Measurements from ENCODE around the gene PALD1.

PALD1 gene

DNA sequence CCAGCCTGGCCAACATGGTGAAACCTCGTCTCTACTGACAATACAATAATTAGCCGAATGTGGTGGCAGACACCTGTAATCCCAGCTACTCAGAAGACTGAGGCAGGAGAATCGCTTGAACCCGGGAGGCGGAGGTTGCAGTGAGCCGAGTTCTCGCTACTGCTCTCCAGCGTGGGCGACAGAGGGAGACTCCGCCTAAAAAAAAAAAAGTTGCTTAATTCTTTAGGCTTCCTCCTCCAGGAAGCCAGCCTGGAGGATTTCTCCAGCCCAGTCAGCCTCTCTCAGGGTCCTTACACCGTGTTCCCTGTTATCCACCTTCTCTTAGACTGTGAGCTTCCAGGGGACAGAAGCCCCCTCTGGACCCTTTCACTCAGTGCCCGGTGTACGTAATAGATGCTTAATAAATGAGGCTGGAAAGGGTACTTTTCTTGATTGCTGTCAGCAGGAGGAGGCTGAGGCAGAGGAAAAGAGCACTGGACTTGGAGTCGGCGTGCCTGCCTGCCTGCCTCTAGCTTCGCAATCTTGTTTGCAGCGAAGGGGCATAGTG, 20.7 kb upstream of the PALD1 start:
- no peak for DNase-seq (ENCODE audit: low read depth, low spot score)

DNA sequence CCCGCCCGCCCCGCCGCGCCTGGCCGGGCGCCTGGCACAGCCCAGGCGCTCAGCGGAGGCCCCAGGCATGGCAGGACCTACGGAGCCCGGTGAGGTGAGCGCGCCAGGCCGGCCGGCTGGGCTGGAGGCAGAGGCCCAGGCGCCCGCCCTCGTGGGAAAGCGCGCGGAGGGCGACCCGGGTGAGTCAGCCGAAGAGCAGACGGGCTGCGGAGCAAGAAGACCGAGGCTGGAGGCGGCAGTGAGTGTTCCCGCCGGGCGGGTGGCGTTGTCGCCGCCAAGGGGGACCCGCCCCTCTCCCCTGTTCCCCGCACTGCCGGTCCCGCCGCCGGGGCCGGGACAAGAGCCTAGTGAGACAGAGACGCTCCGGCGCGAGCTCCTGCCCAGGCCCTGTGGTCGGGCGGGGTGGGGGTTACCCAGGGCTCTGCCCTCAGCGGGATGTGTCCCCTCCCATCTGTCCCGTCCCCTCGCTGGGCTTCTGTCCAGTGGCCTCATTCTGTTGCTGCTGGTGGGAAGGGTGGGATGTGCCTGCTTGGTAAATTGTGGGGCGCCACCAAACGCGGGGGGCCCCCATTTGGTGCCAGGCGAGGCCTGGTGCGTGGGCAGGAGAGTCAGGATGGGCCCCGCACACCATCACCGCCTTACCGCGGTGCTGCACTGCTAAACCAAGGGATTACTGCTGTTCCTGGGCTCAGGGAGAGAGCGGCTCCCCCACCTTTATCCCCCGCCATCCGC, 20.1 kb upstream of the PALD1 start:
- no peak for DNase-seq (ENCODE audit: low read depth, low spot score)

DNA sequence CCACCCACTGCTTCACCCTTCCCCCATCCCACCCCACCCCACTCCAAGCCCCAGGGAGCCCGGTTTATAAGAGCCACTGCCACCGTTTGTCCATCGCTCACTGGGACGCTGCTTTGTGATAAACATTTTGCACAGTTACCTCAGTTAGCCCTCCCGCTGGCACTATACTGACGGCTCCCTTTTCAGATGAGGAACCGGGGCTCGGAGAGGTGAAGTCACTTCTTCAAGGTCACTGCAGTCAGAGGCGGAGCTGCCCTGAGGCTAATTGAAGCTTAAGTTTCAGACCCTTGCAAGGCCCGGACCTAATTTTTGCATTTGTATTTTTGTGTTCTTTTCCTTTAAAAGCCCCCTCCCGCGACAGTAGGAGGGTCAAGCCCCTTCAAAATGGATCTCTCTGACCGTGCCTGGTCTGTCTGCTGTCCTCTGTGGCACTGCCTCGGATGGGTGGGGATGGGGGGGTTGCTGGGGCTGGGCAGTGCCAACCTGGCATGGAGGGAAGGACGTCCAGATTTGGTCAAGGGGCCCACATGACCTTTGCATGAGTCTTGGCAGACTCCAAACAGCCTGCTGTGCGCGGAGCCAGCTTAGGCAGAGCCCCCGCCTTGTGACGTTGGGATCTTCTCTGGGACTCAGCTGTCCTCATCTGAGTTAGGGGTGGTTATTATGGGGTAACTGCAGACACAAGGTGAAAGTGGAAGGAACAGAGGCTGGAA, 19.4 kb upstream of the PALD1 start:
- DNase-seq (ENCODE audit: low read depth, low spot score), result no peak

DNA sequence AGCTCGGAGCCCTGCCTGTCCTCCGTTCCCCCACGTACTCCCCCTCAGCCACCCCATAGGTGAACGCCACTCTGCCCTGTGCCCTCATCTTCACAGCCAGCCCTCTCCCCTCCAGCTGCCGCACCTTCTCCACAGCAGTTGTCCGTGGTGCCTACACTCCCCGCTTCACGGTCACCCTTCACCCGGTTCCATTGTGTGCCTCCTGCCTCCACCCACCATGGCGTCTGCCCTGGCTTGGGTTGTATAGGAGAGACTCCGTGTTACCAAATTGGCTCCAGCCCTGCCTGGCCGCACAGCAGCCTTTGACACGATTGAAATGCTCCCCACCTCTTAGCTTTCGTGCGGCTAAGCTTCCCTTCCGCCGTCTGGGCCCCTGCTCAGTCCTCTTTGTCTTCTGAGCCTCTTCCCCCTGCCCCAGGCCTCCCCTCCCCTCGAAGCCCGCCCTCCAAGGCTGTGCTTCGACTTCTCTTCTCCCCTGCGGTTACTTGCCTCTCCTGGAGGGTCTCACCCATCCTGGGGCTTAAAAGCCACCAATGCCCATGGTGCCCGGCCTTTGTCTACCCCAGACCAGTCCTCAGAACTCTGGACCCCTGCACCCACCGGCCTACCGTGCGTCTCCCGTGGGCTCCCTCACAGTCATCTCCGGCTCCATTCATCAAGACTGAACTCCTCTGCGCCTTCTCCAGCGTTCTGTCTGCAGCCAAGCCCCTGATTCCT, 18.6 kb upstream of the PALD1 start:
- no peak for DNase-seq (ENCODE audit: low read depth, low spot score)

DNA sequence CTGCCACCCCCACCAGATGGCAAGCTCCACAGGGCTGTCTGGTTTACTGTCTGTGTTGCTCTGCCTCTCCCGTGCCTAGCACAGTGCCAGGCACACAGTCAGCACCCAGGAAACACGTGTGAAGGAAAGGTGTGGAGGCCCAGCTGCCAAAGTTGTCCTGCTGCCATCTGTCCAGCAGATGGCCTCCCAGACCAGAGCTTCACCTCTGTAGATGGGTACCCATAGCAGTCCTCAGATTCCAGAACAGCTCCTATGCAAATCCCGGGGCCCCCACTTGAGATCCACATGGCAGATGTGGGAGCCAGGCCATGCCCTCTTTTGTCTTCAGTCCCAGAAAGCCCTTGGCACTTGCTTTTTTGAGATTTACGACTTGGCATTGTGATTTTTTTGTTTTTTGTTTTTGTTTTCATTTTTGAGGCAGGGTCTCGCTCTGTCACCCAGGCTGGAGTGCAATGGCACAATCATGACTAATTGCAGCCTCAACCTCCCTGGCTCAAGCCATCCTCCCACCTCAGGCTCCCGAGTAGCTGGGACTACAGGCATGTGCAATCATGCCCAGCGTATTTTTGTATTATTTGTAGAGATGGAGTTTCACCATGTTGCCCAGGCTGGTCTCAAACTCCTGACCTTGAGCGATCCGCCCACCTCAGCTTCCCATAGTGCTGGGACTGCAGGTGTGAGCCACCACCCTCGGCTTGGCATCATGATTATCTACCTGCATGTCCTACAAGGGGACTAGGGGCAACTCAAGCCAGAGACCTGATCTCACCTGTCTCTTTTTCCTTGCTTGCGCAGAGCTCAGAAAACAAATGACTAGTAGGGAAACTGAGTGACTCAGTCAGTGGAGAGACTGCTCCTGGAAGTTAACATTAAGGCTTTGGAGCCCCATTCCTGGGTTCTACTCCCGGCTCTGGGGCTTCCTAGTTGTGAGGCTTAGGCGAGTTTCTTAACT, 16.9 kb upstream of the PALD1 start:
- DNase-seq (ENCODE audit: low read depth, low spot score), result no peak

DNA sequence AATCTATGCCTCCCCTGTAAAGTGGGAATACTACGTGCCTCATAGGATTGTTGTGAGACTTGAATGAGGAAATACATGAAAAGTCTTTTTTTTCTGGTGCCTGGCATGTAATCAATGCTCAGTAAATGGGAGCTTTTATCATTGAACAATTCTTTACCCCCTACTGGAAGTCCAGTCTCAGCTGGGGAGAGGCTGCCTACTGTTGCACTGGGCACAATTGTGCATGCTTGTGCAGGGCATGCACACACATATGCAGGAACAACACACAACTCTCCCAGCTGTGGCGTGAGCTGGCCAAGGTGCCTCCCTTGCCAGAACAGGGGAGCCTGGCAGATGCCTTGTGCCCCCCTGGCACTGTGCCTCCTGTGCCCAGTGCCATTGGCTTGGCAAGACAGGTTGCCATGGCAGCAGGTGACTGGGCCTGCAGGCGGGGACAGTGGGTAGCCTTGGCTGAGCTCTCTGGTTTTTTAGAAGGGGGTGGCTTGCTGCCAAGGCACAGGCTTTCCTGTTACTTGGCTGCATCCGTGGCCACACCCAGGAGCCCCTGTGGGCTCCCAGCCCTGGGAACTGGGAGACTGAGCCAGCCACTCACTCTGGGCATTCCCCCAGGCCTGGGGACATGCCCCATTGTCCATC, 16.1 kb upstream of the PALD1 start:
- no peak for DNase-seq (ENCODE audit: low read depth, low spot score)

DNA sequence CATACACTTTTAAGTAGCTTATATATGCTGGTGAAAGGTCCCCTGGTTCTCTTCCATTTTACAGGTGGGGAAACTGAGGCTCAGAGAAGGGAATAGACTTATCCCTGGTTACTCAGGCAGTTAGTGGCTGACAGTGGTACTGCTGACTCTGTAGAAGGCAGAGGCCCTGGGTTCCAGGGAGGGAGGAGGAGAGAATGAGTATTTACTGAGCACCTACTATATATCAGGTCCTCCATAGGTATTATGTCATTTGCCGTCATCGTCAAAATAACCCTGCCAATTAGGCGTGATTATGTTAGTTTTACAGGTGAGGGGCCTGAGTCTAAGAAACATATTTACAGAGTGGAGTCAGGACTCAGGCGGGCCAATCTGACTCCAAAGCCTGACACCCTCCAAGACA, 13.3 kb upstream of the PALD1 start:
- DNase-seq (ENCODE audit: low read depth, low spot score), result no peak

DNA sequence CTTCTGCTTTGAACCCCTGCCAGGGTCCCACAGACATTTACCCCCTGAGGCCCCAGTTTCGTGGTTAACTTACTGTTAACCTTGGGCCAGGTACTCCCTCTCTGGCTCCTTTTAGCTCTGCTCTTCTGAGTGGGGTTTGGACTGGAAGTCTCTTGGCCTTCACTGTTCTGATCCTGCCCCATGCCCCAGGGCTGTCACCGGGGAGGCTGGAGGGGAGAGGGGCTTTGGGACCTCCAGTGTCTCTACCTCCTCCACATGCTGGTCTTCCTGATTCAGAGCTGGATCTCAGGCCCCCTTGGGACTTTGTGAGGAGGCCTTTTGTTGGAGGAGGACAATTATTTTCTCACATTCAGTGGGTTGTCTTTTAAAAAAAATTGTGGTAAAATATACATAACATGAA, 12.7 kb upstream of the PALD1 start:
- DNase-seq (ENCODE audit: low read depth, low spot score), result no peak

DNA sequence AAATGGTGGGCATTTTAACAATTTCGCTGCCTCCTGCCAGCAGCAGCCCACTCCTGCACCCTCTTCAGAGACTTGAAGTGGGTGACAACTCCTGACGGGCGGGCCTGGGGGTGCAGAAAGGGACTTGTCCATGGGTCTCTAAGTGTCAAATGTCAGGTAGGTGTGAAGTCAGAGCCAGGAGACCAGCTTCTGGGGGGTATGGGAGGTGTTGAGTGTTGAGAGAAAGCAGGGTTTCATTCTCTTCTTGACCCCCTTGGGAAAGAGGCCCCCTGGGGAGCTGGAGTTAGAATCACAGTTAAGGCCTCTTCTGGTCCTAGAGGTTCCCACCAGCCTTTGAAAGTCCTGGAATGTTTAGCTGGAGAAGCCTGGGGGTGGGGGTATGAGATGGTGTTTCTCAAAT, 11.6 kb upstream of the PALD1 start:
- DNase-seq (ENCODE audit: low read depth, low spot score), result no peak

DNA sequence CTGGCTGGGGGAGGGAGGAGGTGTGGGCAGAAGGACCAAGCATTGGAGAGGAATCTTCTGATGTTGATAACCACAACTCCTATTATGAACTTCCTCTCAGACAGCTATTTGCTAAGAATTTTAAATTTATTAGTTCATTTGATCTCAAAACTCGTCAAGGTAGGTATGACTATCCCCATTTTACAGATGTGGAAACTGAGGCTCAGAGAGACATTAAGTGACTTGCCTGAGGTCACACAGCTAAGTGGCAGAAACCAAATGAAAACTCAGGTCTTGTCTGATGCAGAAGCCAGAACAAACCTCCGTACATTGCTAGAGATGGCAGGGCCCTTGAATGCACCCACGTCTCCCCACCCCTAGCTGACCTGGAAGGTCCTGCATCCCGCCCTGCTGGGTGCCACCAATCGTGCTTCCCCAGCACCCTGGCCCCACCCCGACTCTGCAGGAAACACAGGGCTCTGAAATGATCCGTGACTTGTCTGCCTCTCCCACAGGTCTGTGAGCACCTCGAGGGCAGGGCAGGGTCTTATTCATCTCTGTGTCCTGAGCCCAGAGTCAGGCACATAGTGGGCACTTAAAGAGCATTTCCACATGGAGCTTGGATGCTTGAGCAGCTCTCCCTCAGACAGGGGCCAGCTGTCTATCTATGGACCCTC, 5.6 kb upstream of the PALD1 start:
- DNase-seq (ENCODE audit: low read depth, low spot score), result no peak

DNA sequence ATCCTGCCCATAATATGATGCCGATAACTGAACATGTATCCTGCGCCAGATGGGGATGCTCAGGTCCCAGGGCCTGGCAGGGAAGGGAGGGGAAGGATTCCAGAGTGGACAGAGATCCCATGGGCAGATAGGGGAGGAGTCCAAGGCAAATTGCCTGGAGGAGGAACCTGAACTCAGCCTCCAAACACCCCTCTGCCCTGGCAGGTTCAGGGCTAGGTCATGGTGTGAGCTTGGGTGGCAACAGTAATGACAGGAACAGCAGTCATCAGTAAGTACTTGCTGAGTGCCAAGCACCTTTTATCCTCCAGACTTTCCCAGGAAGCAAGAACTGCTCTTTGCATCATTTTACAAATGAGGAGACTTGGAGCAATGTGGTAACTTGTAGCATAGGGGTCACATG, 3.8 kb upstream of the PALD1 start:
- no peak for DNase-seq (ENCODE audit: low read depth, low spot score)

DNA sequence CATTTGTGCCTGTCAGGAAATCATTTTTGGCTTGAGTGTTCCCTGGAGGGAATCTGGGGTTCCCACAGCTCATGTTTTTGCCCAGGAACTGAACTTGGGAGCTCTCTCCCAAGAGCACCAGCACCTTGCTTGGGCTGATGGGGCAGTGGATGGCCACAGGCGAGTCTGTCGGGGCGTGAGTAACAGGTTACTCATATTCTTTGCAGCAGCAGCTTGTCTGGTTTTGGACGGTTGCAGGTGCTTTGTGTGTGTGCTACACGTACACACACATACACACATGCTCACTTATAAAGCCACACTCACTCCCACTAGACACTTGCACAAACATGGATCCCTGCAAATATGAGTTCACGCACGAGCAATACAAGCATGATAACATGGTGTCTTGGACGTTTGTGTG, 2.9 kb upstream of the PALD1 start:
- DNase-seq (ENCODE audit: low read depth, low spot score), result no peak

DNA sequence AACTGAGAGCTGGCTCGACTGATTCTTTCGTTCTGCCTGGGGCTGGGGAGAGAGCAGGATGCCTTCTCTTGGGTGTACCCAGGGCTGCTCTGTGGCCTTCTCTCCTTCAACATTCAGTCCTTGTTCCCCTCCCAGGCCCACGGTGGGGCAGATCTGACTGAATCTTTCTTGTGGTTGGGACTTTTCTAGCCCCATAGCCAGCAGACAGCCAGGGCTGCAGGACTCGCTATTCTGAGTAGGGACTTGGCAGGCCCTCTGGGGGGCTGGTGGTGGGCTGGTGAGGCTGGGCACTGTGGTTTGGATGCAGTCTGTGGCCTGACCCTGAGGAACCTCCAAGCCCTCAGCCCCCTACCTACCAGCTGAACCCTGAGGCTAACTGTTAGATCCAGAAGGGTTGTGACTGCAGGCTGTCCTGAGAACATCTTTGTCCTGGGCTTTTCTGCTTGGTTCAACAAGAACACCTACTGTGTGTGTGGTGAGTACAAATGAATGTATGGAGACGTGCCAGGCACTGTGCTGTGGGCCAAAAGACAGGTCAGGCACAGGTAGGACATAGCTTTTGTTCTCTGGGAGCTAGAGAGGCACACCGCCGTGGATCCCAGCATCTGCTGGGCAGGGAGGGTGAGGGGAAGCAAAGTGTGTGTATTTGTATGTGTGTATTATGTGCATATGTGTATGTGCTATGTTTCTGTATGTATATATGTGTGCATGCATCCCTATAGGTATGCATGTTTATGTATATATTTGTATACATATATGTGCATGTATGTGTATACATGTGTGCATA, 2.1 kb upstream of the PALD1 start:
- DNase-seq (ENCODE audit: low read depth, low spot score), result no peak

DNA sequence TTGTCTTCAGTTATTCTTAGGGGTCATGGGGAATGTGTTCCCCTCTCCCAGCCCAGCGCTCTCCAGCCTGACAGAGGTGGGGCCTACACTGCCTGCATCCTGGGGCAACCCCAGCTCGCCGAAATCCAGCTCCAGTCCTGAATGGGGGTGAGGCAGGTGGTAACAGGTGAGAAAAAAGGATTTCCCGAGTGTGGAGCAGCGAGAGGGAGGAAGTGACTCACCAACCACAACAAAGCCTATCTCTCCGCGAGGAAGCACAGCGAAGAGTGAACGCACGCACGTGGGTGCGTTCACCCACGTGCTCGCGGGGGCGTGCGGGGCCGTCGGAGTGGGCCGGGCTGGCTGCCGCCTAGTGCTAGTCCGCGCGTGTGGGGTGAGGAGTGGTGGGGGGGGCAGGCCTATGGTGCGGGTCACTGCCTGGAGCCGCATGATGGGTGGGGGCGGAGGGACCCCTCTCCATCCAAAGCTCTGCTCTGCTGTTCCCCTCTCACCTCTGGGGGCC, 855 bp upstream of the PALD1 start:
- DNase-seq (ENCODE audit: low read depth, low spot score), result peak; percentile 31

DNA sequence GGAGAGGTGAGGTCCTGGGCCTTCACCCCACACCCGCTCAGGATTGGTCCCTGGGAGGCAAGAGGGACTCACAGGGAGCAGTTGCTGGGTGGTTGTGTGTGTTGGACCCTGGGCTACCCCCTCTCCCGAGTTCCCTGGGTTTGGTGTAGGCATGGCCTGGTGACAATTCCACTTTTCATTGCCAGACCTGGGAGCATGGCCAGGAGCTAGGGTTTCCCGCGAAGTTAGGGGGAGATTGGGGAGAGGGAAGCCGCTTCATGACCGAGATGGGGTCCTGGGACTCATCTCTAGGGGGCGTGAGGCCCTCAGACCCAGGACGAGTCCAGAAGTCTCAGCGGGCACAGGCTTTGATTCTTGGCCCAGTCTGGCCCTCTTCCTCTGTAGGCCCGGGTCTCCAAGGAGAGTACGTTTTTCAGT, 606 bp downstream of the PALD1 start:
- DNase-seq (ENCODE audit: low read depth, low spot score), result no peak

DNA sequence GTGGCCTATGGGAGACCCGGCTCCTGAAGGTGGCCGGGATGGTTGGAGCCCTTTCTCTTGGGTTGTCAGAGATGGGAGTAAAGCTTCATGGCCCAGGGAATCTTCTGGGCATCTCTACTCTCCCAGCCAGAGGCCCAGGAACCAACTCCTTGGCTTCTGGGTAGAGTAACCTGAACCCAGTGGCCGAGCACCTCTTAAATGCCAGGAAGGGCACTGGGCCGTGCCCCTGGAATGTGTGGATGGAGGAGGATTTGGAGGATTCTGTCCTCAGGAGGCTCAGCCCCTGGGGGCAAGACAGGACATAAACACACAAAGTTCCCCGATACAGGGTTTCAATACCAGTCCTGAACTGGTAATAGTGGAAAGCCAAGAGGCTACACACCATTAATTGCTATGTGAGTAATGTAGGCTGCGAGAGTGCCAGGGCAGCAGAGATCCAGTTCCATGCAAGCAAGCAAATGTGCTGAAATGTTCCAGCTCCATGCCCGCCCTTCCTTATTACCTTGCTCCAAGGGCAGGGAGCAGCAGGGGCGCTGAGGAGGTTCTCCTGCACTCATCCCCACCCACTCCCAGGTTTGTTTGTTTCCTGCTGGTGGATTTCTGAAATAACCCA, 1.2 kb downstream of the PALD1 start:
- DNase-seq (ENCODE audit: low read depth, low spot score), result no peak

DNA sequence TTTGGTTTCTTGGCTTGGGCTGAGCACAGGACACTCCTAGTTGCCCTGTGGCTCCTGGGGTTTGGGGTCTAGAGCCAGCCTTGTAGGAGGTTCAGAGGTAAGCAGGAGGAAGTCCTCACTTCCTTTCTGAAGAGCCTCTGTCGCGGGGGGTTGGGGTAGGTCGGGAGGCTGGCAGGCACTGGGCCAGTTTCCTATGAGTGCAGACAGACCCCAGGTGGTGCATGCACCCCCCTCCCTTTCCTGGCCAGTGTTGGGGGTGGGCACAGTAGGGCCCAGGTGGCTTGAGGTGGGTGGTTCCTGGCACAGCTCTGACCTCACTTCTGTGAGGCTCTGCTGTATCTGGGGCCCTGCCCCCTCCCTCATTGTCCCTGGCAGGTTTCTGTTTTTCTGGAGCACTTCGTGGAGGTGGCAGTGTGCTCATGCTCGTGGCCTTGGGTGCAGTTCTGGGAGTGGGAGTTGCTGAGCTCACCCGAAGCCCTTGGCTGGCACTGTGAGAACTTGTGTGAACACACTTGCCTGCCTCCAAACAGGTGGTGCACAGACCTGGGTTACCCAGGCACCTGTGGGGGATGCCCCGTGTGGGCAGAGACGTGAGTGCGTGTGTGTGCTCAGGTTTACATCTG, 1.8 kb downstream of the PALD1 start:
- no peak for DNase-seq (ENCODE audit: low read depth, low spot score)

DNA sequence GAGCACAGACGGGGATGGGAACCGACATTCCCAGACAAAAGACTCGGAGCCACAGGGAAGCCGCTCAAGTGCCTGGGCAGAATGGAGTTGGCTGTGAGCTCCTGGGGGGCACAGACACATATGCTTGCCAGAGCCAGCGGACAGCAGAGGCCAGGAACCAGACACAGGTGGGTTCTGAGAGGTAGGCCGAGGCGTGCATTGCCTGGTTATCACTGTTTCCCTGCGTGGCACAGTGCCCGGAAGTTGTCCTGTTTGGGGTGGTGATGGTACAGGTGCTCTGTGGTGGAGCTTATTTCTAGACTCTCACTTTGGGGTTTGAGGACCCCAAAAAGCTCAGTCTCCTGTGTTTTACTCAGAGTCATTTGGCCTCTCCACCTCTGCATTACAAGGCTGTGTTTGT, 2.5 kb downstream of the PALD1 start:
- DNase-seq (ENCODE audit: low read depth, low spot score), result no peak

All from activated CD4-positive, CD25-positive, alpha-beta regulatory T cell treated with anti-CD3 and anti-CD28 coated beads, Interleukin-2, amount 50 U/mL, for 16 hours (primary cell).